ENCODE results near the gene RPS6KC1.
"Not testable (repeated sequence)": the region's sequence is repeated elsewhere in the genome, so short reads cannot be mapped to it uniquely, and the experiment has no call there.

Gene RPS6KC1

DNA sequence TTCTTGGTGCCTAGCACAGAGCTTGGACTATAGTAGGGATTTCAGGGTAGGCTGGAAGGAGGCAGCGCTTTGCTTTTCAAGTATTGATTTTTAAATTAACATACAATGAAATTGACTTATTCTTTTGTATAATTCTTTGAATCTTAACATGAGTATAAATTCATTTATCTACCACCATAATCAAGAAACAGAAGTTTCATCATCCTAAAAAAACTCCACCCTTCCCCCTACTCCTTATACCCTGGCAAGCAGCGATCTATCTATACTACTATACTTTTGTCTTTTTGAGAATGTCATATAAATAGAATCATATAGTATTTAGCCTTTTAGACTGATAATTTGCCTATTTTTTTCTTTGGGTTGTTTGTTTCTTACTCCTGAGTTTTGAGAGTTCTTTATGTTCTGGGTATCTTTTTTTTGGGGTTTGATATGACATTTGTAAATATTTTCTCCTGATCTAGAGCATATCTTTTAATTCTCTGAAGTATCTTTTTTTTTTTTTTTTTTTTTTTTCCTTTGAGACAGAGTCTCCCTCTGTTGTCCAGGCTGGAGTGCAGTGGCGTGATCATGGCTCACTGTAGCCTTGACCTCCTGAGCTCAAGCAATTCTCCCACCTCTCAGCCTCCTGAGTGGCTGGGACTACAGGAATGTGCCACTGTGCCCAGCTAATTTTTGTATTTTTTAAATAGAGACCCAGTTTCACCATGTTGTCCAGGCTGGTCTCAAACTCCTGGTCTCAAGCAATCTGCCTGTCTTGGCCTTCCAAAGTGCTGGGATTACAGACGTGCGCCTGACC, 6.4 kb downstream of the RPS6KC1 start:
- DNase-seq: no peak

DNA sequence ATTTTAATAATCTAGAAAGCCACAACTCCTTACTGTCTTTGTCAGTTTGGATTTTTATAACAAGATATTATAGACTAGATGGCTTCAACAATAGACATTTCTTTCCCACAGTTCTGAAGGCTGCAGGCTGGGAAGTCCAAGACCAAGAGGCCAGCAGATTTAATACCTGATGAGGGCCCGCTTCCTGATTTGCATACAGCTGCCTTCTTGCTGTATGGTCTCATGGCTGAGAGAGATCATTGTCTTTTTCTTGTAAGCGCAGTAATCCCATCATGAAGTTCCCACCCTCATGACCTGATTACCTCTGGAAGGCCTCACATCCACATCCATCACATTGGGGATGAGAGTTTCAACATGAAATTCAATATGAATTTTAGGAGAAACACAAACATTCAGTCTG, 9.8 kb downstream of the RPS6KC1 start:
- peak in 2 of 3 experiments; percentile 9 to 45 for DNase-seq

DNA sequence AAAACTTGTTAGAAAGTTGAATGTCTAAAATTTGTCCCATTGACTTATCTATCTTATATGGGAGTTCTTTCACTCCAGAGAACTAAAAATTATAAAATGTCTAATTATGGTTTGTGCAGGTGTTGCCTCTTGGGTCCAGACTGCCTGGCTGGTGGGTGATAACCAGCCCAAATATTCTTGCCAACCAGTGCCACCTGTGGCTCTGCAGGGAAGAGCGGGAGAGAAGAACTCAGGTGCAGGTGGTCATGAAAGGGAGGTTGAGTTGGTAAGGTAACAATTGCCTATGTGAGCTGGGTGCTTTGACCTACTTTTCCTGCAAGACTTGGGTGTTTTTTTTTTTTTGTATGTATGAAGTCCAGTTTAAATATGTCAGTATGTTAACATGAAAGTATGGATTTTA, 10.2 kb downstream of the RPS6KC1 start:
- no peak for DNase-seq

DNA sequence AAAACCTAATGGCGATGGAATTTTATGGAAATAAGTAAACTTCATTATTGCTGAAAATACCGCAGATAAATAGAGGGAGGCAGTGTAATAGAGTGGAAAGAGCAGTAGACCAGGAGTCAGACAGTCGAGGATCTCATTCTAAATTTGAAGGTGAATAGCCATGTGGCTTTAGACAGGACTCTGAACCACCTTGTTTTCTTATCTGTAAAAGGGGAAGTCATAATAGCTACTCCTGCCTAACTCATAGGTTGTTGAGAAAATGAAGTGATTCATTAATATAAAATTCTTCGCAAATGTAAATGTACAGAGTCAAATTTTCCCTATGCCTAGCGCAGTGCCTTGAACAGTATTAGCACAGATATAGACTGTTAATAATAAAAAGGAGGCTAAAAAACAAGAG, 14.8 kb downstream of the RPS6KC1 start:
- no peak for DNase-seq

DNA sequence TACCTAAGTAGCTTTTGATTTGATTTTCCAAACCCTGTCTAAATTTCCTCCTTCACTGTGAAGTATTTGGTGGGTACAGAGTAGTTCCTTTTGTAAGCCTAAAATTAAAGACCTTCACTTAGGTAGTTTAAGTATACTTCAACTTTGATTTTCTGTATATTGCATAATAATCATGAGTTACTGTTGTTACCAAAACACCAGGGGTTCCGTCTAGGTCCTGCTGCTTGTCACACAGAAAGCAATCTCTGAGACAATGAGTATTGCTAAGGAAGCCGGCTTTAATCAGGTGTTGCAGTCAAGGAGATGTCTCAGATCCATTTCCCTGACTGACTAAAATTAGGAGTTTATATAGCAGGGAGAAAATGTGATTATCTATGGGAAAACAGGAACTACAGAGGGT, 15.3 kb downstream of the RPS6KC1 start:
- peak in 1 of 3 experiments; percentile 34 for DNase-seq

DNA sequence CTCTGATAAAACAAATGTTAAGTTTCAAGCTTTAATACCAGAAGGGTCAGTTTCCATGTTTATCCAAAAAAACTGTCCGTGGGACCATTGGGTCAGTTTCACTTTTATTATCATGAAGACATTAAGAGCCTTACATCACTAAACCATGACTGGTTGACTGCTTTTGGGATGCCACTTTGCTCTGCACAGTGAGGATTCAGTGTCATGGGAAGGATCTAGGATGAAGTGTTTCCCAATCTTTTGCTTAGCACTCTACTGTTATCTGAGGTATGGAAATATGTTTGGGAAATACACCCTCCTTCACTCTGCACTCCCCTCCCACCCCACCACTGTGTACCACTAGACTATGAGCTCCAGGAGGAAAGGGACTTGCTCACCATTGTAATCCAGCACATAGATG, 16.3 kb downstream of the RPS6KC1 start:
- DNase-seq: no peak

DNA sequence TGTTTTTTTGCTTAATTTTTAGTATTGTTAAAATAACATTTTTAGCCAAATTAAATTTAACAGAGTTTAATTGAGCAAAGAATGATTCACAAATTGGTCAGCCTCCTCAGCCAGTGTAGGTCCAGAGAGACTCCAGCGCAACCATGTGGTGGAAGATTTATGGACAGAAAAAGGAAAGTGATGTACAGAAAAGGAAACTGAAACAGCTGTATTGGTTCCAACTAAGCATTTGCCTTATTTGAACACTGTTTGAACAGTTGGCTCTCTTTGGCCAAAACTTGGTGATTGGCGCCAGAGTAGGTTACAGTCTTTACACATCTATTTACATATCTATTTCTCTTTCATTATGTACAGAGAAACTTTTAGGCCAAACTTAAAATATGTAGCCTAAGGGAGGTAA, 19.4 kb downstream of the RPS6KC1 start:
- peak in 1 of 3 experiments; percentile 31 for DNase-seq

DNA sequence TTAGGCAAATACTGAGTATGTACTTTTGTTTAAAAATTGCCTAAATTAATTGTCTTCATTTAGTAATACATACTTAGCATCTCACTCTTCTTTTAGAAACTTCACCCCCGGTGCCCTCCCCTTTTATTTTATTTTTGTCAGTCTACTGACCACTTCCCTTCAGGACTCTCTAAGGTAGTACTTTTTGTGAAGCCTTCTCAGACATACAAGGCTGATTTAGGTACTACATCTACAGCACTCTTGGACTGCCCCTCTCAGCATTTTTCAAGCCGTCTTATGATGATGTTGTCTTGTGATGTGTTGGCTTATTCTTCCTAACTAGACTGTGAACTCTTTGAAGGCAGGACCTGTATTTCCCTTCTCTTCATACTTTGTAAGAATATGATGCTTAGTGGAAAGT, 24.7 kb downstream of the RPS6KC1 start:
- DNase-seq: no peak

DNA sequence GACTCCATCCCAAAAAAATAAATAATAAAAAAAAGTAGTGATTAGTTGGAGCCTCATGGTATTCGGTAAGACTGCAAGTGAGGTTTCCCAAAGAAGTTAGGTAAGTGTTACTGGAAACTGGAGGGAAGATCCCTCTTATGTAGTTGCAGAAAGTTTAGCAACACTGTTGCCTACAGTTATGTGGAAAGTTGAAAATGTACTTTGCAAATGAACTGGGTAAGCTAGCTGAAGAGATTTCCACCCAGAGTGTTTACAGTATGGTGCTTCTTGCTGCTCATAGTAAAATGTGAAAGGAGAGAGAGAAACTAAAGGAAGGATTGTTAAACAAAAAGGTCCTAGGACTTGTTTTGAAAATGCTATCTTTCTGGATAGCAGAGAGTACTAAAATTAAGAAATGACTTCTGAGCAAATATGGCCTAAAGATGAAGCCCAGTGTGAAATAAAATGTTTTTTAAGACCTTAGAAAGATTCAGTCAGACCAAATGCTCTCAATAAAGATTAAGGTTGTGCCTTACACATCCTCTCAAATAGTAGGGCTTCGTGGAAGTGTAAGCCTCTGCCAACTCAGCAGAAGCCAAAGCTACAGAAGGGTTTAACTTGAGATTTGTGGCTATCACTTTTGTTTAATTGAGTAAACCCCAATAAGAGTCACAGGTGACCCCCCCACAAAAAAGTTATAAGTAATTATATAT, 31.5 kb downstream of the RPS6KC1 start:
- DNase-seq: no peak

DNA sequence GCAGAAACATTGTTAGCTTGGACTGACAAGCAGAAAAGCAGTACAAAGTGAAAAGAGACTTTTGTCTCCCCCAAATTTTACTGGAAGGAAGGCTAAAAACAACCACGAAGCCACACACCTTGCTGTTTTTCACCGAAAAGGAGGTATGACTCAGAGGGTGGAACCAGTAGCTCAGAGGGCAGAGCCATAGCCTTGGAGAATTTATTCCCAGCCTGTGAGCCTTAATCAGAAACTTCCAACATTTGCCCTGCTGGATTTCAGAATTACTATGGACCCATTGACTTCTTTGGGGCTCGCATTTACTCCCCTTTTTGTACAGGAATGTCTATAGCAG, 32.0 kb downstream of the RPS6KC1 start:
- no peak for DNase-seq

DNA sequence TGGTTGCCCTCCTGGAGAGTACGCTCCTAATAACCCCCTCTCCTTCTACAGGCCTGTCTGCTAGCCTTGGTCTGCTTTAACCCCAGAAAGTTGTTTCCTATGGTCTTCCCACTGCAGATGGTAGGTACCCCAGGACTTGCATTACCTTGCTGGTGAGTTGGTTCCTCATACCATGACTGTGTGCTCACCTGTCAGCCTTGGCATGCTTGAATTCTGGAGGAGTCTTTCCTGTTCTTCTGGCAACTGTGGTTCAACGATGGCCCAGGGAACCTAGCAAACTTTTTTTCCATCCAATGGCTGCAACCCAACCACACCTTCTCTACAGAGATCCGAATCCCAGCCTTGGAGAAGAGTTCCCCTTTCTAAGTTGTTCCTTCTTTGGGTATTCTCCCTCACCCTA, 36.9 kb downstream of the RPS6KC1 start:
- DNase-seq: no peak

DNA sequence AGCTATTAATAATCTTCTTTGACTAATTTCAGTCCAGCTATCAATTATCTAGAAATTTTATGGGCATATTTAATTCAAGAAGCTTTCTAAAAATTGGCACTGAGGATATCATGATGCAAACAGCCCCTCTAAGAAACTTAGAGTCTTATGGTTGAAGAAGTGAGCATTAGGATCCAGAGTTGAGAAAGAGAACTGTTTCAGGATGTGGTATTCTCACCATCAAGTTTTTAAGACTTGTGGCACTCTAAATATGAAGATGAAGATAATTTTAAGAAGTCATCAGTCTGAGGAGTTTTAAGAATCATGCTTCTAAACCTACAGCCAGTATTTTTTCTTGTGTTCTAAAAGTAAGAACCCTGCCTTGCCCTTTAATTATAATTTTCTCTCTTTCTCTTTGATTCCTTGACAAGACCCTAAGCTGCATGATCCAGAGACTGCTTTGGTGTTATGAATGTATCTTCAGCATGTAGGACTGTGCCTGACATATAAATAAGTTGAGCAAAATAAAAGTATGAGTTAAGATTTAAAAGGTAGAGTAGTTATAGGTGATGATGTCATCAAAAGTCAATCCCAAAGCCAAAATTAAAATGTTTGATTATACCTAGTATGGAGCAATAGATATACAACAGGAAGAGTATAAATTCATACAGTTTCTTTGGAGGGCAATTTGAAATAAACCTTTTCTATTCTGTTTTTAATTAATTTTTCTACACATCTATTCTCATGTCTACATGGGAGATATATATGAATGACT, 39.1 kb downstream of the RPS6KC1 start:
- no peak for DNase-seq

DNA sequence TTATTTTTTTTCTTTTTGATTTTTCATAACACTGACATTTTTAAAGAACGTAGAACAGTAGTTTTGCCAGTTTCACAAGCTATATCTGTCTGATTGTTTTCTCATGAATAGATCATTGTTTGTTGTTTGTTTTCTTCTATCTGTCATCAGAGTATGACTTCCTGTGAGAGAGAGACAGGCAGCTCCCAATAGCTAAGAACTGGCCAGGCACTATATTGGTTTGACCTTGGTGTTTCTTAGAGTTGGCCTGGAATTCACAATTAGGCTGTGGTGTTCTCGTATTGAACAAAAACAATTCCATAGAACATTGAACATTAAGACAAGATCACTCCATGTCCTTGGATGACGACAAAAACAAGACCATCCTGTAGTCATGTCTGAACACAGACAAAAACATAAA, 43.4 kb downstream of the RPS6KC1 start:
- DNase-seq: no peak

DNA sequence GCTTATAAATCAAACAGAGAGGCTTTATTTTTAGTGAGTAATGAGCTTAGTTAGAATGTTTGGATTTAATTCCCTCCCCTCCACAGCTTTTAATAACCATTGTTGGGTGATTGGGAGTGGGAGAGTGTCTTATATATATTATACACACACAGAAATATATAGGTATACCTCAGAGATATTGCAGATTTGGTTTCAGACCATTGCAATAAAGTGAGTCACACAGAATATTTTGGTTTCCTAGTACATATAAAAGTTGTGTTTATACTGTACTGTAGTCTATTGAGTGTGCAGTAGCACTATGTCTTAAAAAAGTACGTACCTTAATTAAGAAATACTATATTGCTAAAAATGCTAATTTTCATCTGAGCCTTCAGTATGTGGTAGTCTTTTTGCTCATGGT, 44.4 kb downstream of the RPS6KC1 start:
- no peak for DNase-seq

DNA sequence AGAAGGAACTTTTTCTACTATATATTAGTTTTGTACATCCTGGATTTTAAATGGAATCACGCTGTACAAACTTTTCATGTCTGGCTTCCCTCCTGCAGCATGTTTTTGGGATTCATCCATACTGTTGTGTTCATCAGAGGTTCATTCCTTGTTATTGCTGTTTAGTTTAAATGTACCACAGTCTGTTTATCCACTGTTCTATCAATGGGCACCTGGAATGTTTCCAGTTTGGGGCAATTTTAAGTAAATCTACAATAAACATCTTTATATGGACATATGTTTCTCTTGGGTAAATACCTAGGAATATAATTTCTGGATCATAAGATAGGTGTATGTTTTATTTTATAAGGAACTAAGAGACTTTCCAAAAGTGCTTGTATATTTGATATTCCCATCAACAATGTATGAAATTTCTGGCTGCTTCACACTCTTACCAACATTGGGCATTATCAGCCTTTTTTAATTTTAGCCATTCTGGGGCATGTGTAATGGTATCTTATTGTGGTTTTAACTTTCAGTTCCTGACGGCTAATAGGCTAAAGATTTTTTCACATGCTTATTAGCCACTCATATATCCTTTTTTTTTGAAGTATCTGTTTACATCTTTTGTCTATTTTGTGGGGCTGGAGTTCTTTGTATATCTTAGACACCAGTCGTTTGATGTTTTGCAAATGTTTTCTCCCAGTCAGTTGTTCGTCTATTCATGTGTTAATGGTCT, 48.8 kb downstream of the RPS6KC1 start:
- no peak for DNase-seq

DNA sequence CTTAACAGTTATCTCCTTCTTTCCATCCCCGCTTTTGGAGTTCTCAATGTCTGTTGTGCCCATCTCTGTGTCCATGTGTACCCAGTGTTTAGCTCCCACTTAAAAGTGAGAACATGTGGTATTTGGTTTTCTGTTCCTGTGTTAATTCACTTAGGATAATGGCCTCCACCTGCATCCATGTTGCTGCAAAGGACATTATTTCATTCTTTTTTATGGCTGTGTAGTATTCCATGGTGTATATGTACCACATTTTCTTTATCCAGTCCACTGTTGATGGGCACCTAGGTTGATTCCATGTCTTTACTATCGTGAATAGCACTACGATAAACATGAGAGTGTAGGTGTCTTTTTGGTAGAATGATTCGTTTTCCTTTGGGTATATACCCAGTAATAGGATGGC, 49.5 kb downstream of the RPS6KC1 start:
- not testable (repeated sequence) for DNase-seq

DNA sequence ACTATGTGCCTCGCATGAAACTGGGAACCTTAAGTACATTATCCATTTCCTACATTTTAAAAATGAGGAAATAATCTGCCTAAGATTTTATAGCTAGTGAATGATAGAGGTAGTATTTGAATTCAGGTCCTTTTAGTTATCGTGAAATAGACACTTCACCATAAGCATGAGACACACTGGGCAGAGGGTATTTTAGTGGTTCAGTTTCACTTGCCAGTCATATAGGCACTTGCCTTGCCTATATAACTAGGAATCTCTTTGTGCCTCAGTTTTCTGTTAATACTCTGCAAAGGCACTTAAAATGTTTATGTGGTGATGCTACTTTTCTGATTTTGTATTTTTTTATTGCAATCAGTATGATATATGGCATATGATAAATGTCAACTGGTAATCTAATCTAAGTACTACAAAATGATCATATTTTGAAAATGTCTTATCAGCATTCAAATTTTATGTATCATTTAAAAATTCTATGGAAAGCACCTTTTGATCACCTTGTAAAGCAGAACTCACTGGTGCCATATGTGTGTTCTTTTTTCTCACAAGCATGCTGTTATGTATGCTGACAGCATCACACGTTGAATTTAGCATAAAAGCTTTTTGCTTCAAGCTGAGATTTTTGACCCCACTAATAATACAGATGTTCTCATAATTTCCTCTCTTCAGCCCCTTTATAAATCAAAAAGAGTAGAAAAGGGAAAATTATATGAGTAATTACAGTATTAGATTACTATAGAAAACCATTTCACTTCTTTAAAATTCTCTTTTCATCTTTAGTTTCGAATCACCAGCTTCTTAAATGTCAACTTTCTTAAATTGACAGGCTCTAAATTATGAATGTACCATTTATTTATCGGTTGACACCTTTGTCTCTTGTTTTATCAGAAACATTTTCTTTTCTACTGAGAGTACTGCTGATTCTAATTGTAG, 52.6 kb downstream of the RPS6KC1 start:
- no peak for DNase-seq

DNA sequence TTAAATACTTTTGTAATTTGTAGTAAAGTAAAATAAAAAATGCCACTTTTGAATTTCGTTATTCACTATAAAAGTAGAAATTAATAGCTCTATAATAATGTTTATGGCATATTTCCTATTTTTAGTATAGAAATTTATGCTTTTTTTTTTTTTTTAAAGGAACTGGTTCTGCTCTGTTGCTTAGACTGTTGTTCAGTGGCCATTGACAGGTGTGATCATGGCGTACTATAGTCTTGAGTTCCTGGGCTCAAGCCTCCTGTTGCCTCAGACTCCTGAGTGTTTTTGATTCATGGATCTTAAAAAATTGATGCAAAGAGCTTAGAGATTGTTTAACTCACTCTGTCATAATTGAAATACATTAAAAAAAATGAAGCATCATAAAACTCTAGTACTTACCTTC, 53.6 kb downstream of the RPS6KC1 start:
- DNase-seq: no peak

DNA sequence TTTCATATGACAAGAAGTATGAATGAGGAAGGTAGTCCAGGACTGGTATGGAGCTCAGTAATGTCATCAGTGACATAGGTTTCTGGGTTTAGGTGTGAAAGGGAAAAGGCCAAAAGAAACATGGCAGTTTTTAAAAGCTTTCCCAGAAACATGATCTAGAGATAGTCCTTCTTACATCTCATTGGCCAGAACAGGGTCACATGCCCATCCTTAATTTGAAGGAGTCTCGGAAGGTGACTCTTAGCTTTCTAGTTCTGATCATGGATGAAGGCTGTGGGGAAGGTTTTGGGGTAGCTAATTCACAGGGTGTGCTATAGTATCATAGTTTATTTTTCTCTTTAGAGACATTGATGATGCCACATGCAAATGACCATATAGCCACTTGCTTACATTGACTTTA, 55.3 kb downstream of the RPS6KC1 start:
- DNase-seq: no peak

DNA sequence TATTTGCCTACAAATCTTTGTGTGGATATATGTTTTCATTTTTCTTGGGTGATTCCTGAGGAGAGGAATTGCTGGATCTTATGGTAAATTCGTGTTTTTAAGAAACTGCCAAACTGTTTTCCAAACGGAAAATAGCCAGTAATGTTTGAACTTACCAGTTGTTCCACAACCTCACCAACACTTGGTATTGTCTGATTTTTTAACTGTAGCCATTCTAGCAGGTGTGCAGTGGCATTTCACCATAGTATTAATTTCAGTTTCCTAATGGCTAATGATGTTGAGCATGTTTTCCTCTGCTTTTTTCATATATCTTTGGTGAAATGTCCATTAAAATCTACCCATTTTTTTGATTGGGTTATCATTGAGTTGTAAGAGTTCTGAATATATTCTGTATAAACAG, 56.6 kb downstream of the RPS6KC1 start:
- DNase-seq: no peak

DNA sequence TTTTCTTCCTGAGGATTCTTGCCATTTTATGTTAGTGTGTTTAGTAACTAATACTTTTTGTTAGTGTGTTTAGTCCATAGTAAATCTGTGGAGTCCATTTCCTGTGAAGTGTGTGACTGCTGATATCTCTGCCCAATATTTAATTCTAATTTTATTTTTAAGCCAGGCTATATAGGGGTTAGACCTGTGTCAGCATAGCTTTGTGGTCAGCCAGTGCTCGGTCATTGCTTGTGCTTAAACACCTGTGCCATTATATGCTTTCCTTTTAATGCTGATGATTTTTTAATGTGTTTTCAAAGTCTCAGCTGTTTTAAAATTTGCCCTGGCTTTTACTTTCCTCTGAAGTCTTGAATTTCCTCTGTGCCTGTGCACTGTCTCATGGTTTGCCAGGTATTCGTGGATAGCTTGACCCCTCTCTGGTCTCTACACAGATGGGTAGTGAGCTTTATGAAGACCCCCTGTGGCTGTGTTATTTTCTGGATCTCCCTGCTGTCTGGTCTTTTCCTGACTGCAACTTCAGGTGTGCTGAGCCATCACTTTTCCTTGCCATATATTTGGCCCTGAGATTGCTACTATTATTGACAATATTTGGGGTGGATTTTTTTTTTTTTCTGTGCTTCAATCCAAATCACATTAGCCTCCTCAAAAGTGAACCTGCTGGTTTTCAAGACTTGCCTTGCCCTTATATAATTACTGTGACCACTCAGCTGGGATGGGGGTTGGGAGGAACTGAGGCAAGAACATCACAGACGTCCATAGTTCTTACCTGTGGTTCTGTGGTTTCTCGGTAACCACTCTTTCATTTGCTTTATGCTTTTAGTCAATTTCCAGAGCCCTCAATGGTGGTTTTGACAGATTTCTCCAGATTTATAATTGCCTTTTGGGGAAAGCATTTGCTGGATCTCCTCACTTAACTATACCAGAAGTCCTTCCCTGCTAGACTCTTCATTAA, 59.6 kb downstream of the RPS6KC1 start:
- DNase-seq: no peak

Measured in NCI-H1417 (cell line).